ENCODE results near the gene EIF4H. TPM values are rescaled to one million over a fixed set of nuclear protein-coding genes. Genes with fewer than 3 reads are reported as not detected.

EIF4H gene
- total RNA-seq, 1 donor from 2014 or later = 205 TPM

DNA sequence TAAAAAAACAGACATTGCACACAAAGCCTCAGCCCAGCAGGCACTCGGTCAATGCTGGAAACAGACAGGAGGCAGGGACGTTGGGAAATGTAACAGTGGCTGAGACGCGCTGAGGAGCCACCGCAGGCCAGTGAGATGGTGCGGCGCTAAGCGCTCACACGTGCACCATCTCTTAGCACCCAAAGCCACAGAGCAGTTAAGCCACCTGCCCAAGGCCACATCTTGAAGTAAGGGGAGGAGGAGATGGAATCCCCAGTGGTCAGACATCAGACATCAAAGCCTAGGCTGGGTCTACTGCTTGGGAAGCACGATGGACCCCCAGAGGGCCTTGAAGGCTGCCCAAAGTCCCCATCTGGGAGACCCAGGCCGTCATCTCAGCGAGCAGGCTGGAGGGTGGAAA is 51.2 kb downstream of the EIF4H start:
- H3K4me1 Mint-ChIP-seq (ENCODE audit: unreplicated experiment) = no peaks in the 10 kb centered on the region
- H3K27ac Mint-ChIP-seq (ENCODE audit: unreplicated experiment) = no peak overlapping the region
- TF ChIP-seq, protein P1, sequence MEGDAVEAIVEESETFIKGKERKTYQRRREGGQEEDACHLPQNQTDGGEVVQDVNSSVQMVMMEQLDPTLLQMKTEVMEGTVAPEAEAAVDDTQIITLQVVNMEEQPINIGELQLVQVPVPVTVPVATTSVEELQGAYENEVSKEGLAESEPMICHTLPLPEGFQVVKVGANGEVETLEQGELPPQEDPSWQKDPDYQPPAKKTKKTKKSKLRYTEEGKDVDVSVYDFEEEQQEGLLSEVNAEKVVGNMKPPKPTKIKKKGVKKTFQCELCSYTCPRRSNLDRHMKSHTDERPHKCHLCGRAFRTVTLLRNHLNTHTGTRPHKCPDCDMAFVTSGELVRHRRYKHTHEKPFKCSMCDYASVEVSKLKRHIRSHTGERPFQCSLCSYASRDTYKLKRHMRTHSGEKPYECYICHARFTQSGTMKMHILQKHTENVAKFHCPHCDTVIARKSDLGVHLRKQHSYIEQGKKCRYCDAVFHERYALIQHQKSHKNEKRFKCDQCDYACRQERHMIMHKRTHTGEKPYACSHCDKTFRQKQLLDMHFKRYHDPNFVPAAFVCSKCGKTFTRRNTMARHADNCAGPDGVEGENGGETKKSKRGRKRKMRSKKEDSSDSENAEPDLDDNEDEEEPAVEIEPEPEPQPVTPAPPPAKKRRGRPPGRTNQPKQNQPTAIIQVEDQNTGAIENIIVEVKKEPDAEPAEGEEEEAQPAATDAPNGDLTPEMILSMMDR (IDR thresholded peaks at IDR 0.05) = no peak
- H3K4me3 Mint-ChIP-seq (ENCODE audit: unreplicated experiment) = no peak overlapping the region
- peaks cover 3% of the 10 kb centered on the region for H3K36me3 Mint-ChIP-seq (ENCODE audit: unreplicated experiment)
- no peak for DNase-seq (ENCODE audit: extremely low spot score, unreplicated experiment)
- H3K9me3 Mint-ChIP-seq (ENCODE audit: unreplicated experiment) = no peaks in the 10 kb centered on the region
- no peaks in the 10 kb centered on the region for H3K27me3 Mint-ChIP-seq (ENCODE audit: unreplicated experiment)

DNA sequence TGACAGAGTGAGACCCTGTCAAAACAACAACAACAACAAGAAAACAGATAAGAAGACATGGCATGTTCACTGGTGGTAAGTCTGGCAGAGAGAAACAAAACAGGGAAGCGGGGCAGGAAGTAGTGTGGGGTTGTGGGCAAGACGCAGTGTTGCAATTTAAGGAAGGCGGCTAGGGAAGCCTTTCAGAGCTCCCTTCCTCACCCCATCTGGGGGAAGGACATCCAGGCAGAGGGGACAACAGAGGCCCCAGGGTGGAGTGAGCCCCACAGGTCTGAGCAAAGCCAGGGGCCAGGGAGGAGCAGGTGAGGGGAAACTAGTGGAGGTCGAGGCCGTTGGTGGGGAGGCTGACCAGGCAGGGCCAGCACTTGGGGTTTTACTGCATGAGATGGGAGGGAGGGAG is 52.5 kb downstream of the EIF4H start:
- no peak for DNase-seq (ENCODE audit: extremely low spot score, unreplicated experiment)
- no peaks in the 10 kb centered on the region for H3K4me1 Mint-ChIP-seq (ENCODE audit: unreplicated experiment)
- H3K9me3 Mint-ChIP-seq (ENCODE audit: unreplicated experiment) = no peaks in the 10 kb centered on the region
- no peaks in the 10 kb centered on the region for H3K27me3 Mint-ChIP-seq (ENCODE audit: unreplicated experiment)
- no peak overlapping the region for H3K4me3 Mint-ChIP-seq (ENCODE audit: unreplicated experiment)
- no peak overlapping the region for H3K27ac Mint-ChIP-seq (ENCODE audit: unreplicated experiment)
- TF ChIP-seq, protein P1 (IDR thresholded peaks at IDR 0.05) = no peak
- peaks cover 9% of the 10 kb centered on the region for H3K36me3 Mint-ChIP-seq (ENCODE audit: unreplicated experiment)

DNA sequence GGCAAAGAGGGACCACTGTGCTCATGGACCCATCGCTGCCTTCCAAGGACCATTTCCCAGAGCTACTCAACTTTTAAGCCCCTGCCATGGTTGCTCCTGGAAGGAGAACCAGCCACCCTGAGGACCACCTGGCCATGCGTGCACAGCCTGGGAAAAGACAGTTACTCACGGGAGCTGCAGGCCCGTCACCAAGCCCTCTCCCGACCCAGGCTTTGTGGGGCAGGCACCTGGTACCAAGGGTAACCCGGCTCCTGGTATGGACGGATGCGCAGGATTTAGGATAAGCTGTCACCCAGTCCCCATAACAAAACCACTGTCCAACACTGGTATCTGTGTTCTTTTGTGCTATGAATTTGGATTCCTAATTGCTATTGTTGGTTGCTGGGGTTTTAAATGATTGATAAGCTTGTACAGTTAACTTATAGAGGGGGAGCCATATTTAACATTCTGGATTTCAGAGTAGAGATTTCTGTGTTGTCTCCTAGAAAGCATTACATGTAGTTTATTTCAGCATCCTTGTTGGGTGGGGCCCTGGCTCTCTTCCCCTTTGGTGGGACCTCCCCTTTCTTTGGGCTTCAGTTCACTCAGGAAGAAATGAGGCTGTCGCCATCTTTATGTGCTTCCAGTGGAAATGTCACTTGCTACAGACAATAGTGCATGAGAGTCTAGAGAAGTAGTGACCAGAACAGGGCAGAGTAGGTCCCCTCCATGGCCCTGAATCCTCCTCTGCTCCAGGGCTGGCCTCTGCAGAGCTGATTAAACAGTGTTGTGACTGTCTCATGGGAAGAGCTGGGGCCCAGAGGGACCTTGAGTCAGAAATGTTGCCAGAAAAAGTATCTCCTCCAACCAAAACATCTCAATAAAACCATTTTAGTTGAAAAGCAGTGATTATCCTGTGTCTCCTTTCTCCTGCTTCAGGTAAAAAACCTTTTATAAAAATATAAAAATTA is 55.1 kb downstream of the EIF4H start:
- TF ChIP-seq, protein P1 (IDR thresholded peaks at IDR 0.05) = no peak
- H3K9me3 Mint-ChIP-seq (ENCODE audit: unreplicated experiment) = no peaks in the 10 kb centered on the region
- H3K4me3 Mint-ChIP-seq (ENCODE audit: unreplicated experiment) = no peak overlapping the region
- peaks cover 11% of the 10 kb centered on the region for H3K36me3 Mint-ChIP-seq (ENCODE audit: unreplicated experiment)
- H3K27me3 Mint-ChIP-seq (ENCODE audit: unreplicated experiment) = no peaks in the 10 kb centered on the region
- DNase-seq (ENCODE audit: extremely low spot score, unreplicated experiment) = no peak
- no peak overlapping the region for H3K27ac Mint-ChIP-seq (ENCODE audit: unreplicated experiment)
- H3K4me1 Mint-ChIP-seq (ENCODE audit: unreplicated experiment) = no peaks in the 10 kb centered on the region

DNA sequence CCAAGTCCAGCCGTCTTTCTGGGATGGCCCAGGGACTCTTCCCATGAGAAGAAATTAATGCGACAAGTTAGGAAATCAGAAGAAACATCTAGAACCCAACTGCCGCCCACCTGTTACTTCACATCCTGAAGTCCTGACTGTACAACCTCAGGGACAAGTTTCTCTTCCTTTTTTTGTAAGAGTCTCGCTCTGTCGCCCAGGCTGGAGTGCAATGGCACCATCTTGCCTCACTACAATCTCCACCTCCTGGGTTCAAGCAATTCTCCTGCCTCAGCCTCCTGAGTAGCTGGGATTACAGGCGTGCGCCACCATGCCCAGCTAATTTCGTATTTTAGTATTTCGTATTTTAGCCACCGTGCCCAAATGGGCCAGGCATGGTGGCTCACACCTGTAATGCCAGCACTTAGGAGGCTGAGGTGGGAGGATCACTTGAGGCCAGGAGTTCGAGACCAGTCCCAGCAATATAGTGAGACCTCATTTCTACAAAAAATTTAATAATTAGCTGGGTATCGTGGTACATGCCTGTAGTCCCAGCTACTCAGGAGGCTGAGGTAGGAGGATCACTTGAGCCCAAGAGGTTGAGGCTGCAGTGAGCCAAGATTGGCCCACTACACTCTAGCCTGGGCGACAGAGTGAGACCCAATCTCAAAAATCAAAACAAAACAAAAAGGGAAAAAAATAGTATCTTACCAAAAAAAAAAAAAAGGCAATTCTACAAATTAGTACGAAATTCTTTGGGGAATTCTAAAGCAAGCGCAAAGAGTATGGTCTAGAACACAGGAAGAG is 56.5 kb downstream of the EIF4H start:
- Mint-ChIP-seq H3K27me3 (ENCODE audit: unreplicated experiment) (no peaks in the 10 kb centered on the region), H3K9me3 (ENCODE audit: unreplicated experiment) (no peaks in the 10 kb centered on the region), H3K4me3 (ENCODE audit: unreplicated experiment) (no peak overlapping the region), H3K4me1 (ENCODE audit: unreplicated experiment) (no peaks in the 10 kb centered on the region), H3K27ac (ENCODE audit: unreplicated experiment) (no peak overlapping the region), H3K36me3 (ENCODE audit: unreplicated experiment) (peaks cover 14% of the 10 kb centered on the region)
- TF ChIP-seq, protein P1 (IDR thresholded peaks at IDR 0.05) = no peak
- DNase-seq (ENCODE audit: extremely low spot score, unreplicated experiment) = no peak

DNA sequence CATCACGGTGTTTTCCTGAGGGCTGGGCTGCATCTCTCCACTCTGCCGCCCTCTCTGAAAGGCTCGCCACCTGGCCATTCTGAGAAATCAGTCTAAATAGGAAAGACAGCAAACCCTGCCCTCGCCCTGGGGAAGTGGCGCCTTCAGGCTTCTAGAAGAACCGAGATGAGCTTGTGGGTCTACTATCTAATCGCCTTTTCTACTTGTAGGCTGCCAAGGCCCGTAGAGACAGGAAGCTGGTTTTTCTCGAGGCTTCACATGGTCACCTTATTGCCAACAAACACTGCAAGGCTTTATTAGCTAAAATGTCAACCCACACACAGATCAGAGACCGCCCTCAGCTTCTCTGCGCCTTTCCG is 57.1 kb downstream of the EIF4H start:
- no peak for DNase-seq (ENCODE audit: extremely low spot score, unreplicated experiment)
- Mint-ChIP-seq H3K36me3 (ENCODE audit: unreplicated experiment) (peaks cover 14% of the 10 kb centered on the region), H3K27me3 (ENCODE audit: unreplicated experiment) (no peaks in the 10 kb centered on the region), H3K4me3 (ENCODE audit: unreplicated experiment) (no peak overlapping the region), H3K9me3 (ENCODE audit: unreplicated experiment) (no peaks in the 10 kb centered on the region), H3K27ac (ENCODE audit: unreplicated experiment) (no peak overlapping the region), H3K4me1 (ENCODE audit: unreplicated experiment) (no peaks in the 10 kb centered on the region)
- TF ChIP-seq, protein P1 (IDR thresholded peaks at IDR 0.05) = no peak
